Bronchial epithelial cell (primary cell): Measurements from ENCODE around the gene IL17A. TPM values are rescaled to one million over a fixed set of nuclear protein-coding genes. Genes with fewer than 3 reads are reported as not detected.

Source experiments
- DNase-seq: peaks from one replicate; pipeline ENCODE4 v3.0.0-alpha.2; 2010; ENCODE audit warnings: low read depth
- FAIRE-seq: peaks from 2 replicates; lab custom pipeline; 2011; peaks lifted over from hg19 to GRCh38; lab: Jason Lieb, UNC
- H3K27me3 ChIP-seq: 2 replicates; pipeline ENCODE4 v1.5.1; 2011; ENCODE audit warnings: low read length; ENCODE audit not compliant: control insufficient read depth, insufficient read depth
- H3K36me3 ChIP-seq: 2 replicates; pipeline ENCODE4 v1.5.1; 2011; ENCODE audit warnings: low read length; ENCODE audit not compliant: control insufficient read depth, insufficient read depth
- H3K4me3 ChIP-seq: 2 replicates; pipeline ENCODE4 v1.5.1; 2011; ENCODE audit warnings: mild to moderate bottlenecking, low read depth, low read length, control low read depth
- CTCF ChIP-seq: IDR thresholded peaks from 2 replicates; pipeline ENCODE4 v1.5.1; 2011; ENCODE audit warnings: mild to moderate bottlenecking, moderate library complexity, low read length, control low read depth, inconsistent platforms; ENCODE audit not compliant: insufficient read depth, severe bottlenecking
- total RNA-seq: library from RNA; depleted of rRNA; stranded (reverse); fragments of >200 nt; gene quantifications from 2 replicates; pipeline ENCODE4 v1.2.1, GENCODE V29; 2014

The IL17A gene
- total RNA-seq, 1 donor from 2014 or later: not detected

- no peaks in the 10 kb centered on the region for H3K36me3 ChIP-seq
- no peak overlapping the region for H3K4me3 ChIP-seq
- FAIRE-seq (peak; percentile 28), DNase-seq (no peak)
- no peaks in the 10 kb centered on the region for H3K27me3 ChIP-seq
- no peak for TF ChIP-seq CTCF
These were observed 27.0 kb downstream of the IL17A start for GRCh38 chr6:52213127-52213526.

GRCh38 chr6:52215787-52216186 lies 29.6 kb downstream of the IL17A start:
- Histone ChIP-seq H3K27me3 (no peaks in the 10 kb centered on the region), H3K36me3 (no peaks in the 10 kb centered on the region), H3K4me3 (no peak overlapping the region)
- FAIRE-seq: no peak
- no peak for TF ChIP-seq CTCF
- no peak for DNase-seq

DNA sequence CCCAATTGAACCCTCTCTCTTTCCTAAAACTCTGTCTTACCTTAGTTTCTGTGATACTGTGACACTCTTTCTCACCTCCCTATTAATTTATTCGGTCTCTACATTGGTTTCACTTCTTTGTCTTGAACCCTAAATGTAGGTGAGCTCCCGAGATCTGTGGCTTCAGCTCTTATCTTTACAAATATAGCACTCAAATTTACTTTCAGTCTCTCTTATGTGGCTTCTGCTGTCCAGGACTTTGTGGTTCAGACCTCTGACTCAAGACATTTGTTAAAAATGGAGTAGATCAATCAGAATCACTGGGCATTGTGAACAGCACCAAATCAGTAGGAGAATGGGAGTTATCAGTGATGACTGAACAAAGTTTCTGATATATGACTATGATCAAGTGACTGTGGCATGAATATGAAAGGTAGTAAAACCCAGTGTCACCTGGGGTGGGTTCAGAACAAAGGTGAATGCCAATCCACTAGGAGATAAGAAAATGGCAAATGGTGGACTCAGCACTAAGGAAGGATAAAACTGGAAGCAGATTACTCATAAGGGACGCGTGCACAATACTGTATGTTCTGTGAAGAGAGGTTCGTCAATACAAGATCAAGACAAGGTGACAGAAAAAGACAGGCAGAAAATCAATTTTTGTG lies 30.9 kb downstream of the IL17A start:
- TF ChIP-seq CTCF: no peak
- H3K4me3 ChIP-seq: no peak overlapping the region
- H3K36me3 ChIP-seq: no peaks in the 10 kb centered on the region
- FAIRE-seq (no peak), DNase-seq (no peak)
- peaks cover 1% of the 10 kb centered on the region for H3K27me3 ChIP-seq

DNA sequence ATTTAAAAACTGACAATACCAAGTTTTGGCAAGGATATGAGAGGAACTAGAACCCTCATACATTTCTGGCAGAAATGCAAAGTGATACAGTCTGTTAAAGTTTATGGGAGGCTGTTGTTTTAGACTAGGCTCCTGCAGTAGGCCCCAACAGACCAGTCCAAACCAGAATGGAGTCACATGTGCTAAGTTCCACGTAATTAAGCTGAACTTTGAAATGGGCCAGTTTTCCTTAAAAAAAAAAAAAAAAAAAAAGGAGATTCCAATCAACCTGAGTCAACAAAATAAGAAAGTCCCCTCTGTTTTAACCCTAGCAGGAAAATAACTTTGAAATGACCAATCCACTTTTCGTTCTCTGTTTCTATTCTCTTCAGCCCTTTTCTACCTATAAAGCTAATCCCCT lies 31.6 kb downstream of the IL17A start:
- no peak overlapping the region for H3K4me3 ChIP-seq
- DNase-seq (no peak), FAIRE-seq (no peak)

GRCh38 chr6:52221302-52221701 lies 35.1 kb downstream of the IL17A start:
- FAIRE-seq (no peak), DNase-seq (no peak)
- no peaks in the 10 kb centered on the region for H3K36me3 ChIP-seq
- H3K27me3 ChIP-seq: peaks cover 1% of the 10 kb centered on the region
- no peak overlapping the region for H3K4me3 ChIP-seq
- TF ChIP-seq CTCF: no peak

More for the DNA sequence above, 31.6 kb downstream of the IL17A start:
- Histone ChIP-seq H3K27me3 (peaks cover 1% of the 10 kb centered on the region), H3K36me3 (no peaks in the 10 kb centered on the region)
- no peak for TF ChIP-seq CTCF

GRCh38 chr6:52227495-52227894 lies 41.3 kb downstream of the IL17A start:
- Histone ChIP-seq H3K36me3 (no peaks in the 10 kb centered on the region), H3K27me3 (no peaks in the 10 kb centered on the region), H3K4me3 (no peak overlapping the region)
- FAIRE-seq (no peak), DNase-seq (no peak)
- TF ChIP-seq CTCF: no peak
